Prostate gland (tissue), 2 donors: Measurements from ENCODE around the gene OR1J4.

Experiments
- CTCF ChIP-seq, 4 experiments: fragments of 200-600 bp in 2 of 4; fragments of 450-650 bp in 2 of 4; sonication (generic) in 2 of 4; IDR thresholded peaks; 1 replicate in 3 of 4; 2 replicates in 1 of 4; pipeline ENCODE4 v1.5.1; 2016 to 2019; ENCODE audit warnings: antibody characterized with exemption in 4 of 4, mild to moderate bottlenecking in 2 of 4, moderate library complexity in 2 of 4
- POLR2A ChIP-seq: fragments of 450-650 bp; IDR thresholded peaks from one replicate; pipeline ENCODE4 v1.6.1; 2016; ENCODE audit warnings: antibody characterized with exemption, mild to moderate bottlenecking

- TF ChIP-seq CTCF (IDR thresholded peaks at IDR 0.05) (no peak), POLR2A (no peak)
These were observed 39.9 kb upstream of the OR1J4 start for GRCh38 chr9:122479062-122479461.
